Kidney (tissue), 14 donors: ENCODE measurements around the gene LGALS1. TPM values are rescaled to one million over a fixed set of nuclear protein-coding genes. Genes with fewer than 3 reads are reported as not detected.

ENCODE experiments used
- DNase-seq, 5 donors: peaks; one replicate each; pipeline ENCODE4 v3.0.0-alpha.2; 2013 to 2020
- FAIRE-seq: peaks from 2 replicates; lab custom pipeline; 2012; peaks lifted over from hg19 to GRCh38; lab: Jason Lieb, UNC
- H3K27ac ChIP-seq, 2 donors: one replicate each; pipeline ENCODE4 v1.7.0; 2013; ENCODE audit warnings: low read depth in 2 of 2, low read length in 2 of 2, inconsistent platforms in 1 of 2
- H3K27me3 ChIP-seq: one replicate; pipeline ENCODE4 v1.7.1; 2013; ENCODE audit warnings: low read length, inconsistent platforms; ENCODE audit not compliant: control insufficient read depth, insufficient read depth
- H3K36me3 ChIP-seq, 3 donors: one replicate each; pipeline versions ENCODE4 v1.7.0 to v1.7.1; 2013; ENCODE audit warnings: low read length in 3 of 3, control low read depth in 1 of 3, inconsistent platforms in 1 of 3; ENCODE audit not compliant: insufficient read depth in 3 of 3, control insufficient read depth in 2 of 3
- H3K4me1 ChIP-seq, 3 donors: one replicate each; pipeline versions ENCODE4 v1.7.0 to v1.7.1; 2013; ENCODE audit warnings: low read length in 3 of 3, inconsistent platforms in 1 of 3, low read depth in 1 of 3; ENCODE audit not compliant: control insufficient read depth in 2 of 3, insufficient read depth in 2 of 3
- H3K4me3 ChIP-seq, 3 donors: one replicate each; pipeline versions ENCODE4 v1.7.0 to v1.8.1; 2013; ENCODE audit warnings: low read length in 3 of 3, control low read depth in 1 of 3, inconsistent platforms in 1 of 3
- H3K9ac ChIP-seq, 3 donors: one replicate each; pipeline versions ENCODE4 v1.7.0 to v1.7.1; 2013; ENCODE audit warnings: low read length in 3 of 3, control low read depth in 1 of 3, inconsistent platforms in 1 of 3
- H3K9me3 ChIP-seq, 3 donors: one replicate each; pipeline versions ENCODE4 v1.7.0 to v1.7.1; 2013; ENCODE audit warnings: low read length in 3 of 3, control low read depth in 1 of 3, inconsistent platforms in 1 of 3; ENCODE audit not compliant: control insufficient read depth in 2 of 3, insufficient read depth in 1 of 3
- intact Hi-C: fragments of 100-400 bp; cut with DNase I; formaldehyde crosslinking; loops from one replicate; pipeline ENCODE4 v1.11.1; 2022
- polyA plus RNA-seq: library from polyadenylated mRNA; stranded (reverse); fragments of 350-450 nt; fragmentation: Illumina TruSeq; extraction: RNeasy Lipid Tissue Mini Kit (QIAGEN cat#74804); gene quantifications from one replicate; pipeline ENCODE4 v1.2.3, GENCODE V29; 2014; ENCODE audit warnings: low read depth, low replicate concordance; ENCODE audit not compliant: insufficient read depth
- total RNA-seq: library from RNA; stranded (reverse); fragmentation: NEBNext Ultra II Directional; extraction: Animal tissue kit (Norgen Biotek cat#: 25700); gene quantifications from one replicate; pipeline ENCODE4 v1.2.1, GENCODE V29; 2021
- TF ChIP-seq, protein P1 (sequence below): IDR thresholded peaks from 3 replicates; pipeline ENCODE4 v1.5.1; 2012; ENCODE audit warnings: mild to moderate bottlenecking, moderate library complexity, borderline replicate concordance; ENCODE audit not compliant: insufficient read depth; ENCODE audit errors: extremely low read depth
- donor health status: control.
- donor health status: control.
- donor health status: control.
- donor health status: control.
- donor health status: control.
- donor health status: DM: yes; HTN: yes; CAD: no.
- donor health status: Normal renal cell carcinoma (clear cell type).

The LGALS1 gene
- total and polyA plus RNA-seq, 2 donors from 2014 or later, result 227 to 496 TPM

DNA sequence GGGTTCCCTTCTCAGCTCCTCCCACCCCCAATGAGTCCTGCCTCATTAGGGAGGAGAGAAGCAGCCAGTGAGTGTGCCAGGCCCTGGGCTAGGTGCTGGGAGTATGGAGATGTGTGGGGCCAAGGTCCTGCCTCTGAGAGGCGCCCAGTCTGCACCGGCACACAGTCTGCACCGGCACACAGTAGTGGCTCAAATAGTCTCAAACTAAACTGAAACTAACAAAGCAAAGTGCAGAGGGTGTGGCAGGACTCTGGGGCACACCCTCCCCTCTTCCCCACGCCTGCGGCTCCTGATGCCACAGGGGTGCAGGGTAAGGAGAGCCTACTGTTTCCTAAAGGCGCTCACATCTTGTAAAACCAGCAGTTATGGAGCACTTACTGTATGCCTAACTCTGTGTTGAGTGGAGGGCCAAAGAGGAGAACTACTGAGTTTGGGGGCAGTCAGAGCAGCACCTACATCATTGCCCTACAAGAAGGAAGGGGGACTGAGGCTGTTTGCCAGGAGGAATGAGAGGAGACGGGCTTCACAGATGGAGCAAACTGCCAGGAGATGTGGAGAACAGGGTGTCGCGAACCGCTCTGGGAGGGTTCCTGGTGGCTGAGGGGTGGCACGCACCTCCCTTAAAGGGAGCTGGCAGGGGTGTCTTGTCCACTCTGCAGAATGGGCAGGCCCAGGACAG lies 36.9 kb upstream of the LGALS1 start:
- TF ChIP-seq, protein P1, sequence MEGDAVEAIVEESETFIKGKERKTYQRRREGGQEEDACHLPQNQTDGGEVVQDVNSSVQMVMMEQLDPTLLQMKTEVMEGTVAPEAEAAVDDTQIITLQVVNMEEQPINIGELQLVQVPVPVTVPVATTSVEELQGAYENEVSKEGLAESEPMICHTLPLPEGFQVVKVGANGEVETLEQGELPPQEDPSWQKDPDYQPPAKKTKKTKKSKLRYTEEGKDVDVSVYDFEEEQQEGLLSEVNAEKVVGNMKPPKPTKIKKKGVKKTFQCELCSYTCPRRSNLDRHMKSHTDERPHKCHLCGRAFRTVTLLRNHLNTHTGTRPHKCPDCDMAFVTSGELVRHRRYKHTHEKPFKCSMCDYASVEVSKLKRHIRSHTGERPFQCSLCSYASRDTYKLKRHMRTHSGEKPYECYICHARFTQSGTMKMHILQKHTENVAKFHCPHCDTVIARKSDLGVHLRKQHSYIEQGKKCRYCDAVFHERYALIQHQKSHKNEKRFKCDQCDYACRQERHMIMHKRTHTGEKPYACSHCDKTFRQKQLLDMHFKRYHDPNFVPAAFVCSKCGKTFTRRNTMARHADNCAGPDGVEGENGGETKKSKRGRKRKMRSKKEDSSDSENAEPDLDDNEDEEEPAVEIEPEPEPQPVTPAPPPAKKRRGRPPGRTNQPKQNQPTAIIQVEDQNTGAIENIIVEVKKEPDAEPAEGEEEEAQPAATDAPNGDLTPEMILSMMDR, result no peak
- H3K36me3 ChIP-seq, result no peaks in the 10 kb centered on the region
- H3K27ac ChIP-seq, result no peak overlapping the region
- no peak overlapping the region for H3K9ac ChIP-seq
- intact Hi-C loops, result no loop called here
- no peaks in the 10 kb centered on the region for H3K27me3 ChIP-seq
- no peaks in the 10 kb centered on the region for H3K9me3 ChIP-seq
- peak overlapping the region; percentile 6 to 46 (median 28) for H3K4me3 ChIP-seq
- peaks cover 5 to 25% (median 10%) of the 10 kb centered on the region in 3 donors for H3K4me1 ChIP-seq
- FAIRE-seq (no peak), DNase-seq (peak in 1 of 5 donors; percentile 45)

DNA sequence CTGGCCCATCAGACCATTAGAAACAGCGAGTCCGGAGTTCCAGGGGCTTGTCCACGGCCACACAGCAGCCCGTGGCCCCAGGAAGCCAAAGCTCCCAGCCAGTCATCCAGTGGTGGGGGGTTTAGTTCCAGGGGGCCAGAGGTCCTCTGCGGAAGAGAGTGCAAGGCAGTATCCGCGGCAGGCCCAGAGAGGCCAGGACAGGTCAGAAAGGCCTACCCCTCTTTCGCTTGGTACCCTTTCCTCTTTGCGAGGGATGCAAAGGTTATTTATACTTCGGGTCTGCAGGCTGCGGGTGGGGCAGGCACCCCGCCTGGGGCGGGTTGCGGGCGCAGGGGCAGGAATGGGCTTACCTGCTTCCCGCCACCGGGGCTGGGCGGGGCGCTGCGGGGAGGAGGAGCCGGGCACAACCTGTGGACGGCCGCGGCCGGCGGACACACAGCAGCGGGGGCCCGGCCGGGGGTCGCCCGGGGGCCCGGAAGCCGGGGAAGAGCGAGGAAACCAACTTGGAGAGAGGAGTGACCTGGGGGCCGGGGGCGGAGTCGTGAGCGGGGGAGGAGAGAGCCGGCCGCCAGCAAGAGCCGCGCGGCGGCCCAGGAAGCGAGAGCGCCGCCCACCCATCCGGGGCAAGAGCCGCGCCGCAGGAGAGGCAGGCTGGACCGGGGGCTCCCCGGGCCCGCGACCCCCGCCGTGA lies 36.2 kb upstream of the LGALS1 start, which contains the start of gene SH3BP1:
Gene SH3BP1 (plus strand): TSS at position 600 of the 691 bp plus-strand sequence. CDS start 119 bp downstream, outside the sequence.
- no peak for FAIRE-seq
- peak within 1 kb of the TSS; percentile 46 to 56 (median 53) for H3K4me3 ChIP-seq
- H3K9ac ChIP-seq, result peak within 1 kb of the TSS in 2 of 3 donors; percentile 53 to 55
- no peaks in the 10 kb centered on the region for H3K9me3 ChIP-seq
- peak; percentile 79 to 90 (median 87) for DNase-seq
- H3K27me3 ChIP-seq, result no peaks in the 10 kb centered on the region
- H3K27ac ChIP-seq, result no peak within 1 kb of the TSS
- TF ChIP-seq, protein P1, result no peak
- no peaks in the 10 kb centered on the region for H3K36me3 ChIP-seq
- H3K4me1 ChIP-seq, result peaks cover 5 to 21% (median 5%) of the 10 kb centered on the region in 3 donors
- intact Hi-C loops, result no loop called here

DNA sequence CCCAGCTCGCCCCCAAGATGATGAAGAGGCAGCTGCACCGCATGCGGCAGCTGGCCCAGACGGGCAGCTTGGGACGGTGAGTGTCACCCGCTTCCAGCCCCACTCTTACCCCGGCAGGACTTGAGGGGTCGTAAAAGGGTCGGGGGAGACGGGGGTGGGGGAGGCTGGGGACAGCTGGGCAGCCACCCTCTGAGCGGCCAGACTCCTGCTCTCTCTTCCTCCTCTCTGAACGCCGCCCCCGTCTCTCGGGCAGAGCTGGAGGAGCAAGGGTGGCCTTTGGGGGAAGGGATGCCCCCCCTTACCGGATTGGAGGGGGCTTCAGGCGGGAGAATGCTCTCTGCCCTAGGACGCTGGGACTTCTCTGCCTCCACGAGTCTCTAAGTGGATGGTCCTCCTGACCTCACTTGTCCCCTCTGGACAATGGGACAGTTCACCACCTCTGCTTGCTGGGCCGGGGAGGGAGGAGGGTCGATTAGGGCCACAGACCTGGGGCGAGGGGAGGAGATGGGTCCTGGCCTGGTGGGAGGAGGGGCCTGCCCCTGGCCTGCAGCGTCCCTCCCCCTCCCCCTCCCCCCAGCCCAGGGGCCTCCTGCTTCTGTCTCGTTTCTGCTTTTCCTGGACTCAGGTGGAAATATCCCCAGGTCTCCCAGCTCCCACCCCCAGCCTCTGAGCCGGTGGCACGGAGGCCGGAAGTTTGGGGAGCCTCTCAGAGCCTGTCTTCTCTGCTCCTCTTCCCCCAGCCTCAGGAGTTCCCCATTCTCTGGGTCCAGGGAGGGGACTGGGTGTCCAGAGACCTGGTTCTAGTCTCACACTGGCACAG lies 35.5 kb upstream of the LGALS1 start:
- Histone ChIP-seq H3K27me3 (no peaks in the 10 kb centered on the region), H3K4me3 (peak overlapping the region; percentile 46 to 56 (median 53)), H3K36me3 (no peaks in the 10 kb centered on the region), H3K27ac (no peak overlapping the region), H3K9me3 (no peaks in the 10 kb centered on the region), H3K4me1 (peaks cover 0 to 14% (median 0%) of the 10 kb centered on the region in 3 donors), H3K9ac (peak overlapping the region in 2 of 3 donors; percentile 53 to 55)
- TF ChIP-seq, protein P1, result no peak
- intact Hi-C loops, result loop anchor here (5.0 to 10.0 kb wide), 2 partner anchors 42 to 155 kb away; no protein-coding TSS in a partner anchor
- DNase-seq (peak in 4 of 5 donors; percentile 26 to 79 (median 47)), FAIRE-seq (no peak)
